ENCODE data around the gene CD160. TPM values are rescaled to one million over a fixed set of nuclear protein-coding genes. Genes with fewer than 3 reads are reported as not detected.

The CD160 gene
- total RNA-seq, 2 experiments from 2014 or later: 13.6 to 16.9 TPM

DNA sequence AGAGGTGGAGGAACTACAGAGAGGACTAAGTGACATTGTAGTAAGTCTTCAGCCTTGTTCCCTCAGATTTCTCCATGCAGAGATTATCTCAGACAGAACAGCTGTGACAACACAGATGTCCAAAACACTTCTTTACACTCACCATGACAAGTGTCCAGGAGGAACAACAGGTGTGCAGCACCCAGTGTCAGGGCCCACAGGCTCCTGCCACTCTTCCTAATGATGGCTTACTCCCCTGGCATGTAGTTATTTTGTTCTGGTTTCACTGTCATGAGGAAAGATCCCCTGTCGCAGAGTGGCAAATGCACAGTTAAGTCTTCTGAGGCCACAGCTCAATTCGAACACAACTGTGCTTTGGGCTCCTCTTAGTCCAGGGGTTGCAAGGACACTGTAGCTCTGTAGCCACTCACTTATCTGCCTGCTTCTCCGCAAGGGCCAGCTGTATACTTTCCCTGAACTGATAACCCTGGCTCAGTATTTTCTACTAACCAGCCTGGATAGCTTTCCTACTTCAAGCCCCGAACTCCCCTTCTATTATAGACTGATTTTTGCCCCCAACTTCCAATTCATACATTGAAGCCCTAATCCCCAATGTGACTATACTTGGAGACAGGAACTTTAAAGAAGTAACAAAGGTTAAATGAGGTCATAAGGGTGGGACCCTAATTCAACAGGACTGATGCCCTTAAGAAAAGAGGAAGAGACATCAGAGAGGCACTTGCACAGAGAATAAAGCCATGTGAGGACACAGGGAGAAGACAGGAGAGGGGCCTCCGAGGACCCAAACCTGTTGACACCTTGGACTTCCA lies 23.3 kb upstream of the CD160 start:
- no peak overlapping the region for H3K4me3 Mint-ChIP-seq
- DNase-seq (no peak), ATAC-seq (no peak)
- no peak overlapping the region for H3K27ac Mint-ChIP-seq
- no peaks in the 10 kb centered on the region for H3K9me3 Mint-ChIP-seq
- intact Hi-C loops (cut with micrococcal nuclease): no loop called here
- peaks cover 4% of the 10 kb centered on the region for H3K4me1 Mint-ChIP-seq (ENCODE audit: low read depth)
- ChIA-PET POLR2A (no interaction called here), CTCF (interaction anchor here (1.5 to 1.6 kb wide), 2 partner anchors 24 to 62 kb away, joined by 3 to 5 read pairs; no protein-coding TSS in a partner anchor)
- TF ChIP-seq, protein P1, sequence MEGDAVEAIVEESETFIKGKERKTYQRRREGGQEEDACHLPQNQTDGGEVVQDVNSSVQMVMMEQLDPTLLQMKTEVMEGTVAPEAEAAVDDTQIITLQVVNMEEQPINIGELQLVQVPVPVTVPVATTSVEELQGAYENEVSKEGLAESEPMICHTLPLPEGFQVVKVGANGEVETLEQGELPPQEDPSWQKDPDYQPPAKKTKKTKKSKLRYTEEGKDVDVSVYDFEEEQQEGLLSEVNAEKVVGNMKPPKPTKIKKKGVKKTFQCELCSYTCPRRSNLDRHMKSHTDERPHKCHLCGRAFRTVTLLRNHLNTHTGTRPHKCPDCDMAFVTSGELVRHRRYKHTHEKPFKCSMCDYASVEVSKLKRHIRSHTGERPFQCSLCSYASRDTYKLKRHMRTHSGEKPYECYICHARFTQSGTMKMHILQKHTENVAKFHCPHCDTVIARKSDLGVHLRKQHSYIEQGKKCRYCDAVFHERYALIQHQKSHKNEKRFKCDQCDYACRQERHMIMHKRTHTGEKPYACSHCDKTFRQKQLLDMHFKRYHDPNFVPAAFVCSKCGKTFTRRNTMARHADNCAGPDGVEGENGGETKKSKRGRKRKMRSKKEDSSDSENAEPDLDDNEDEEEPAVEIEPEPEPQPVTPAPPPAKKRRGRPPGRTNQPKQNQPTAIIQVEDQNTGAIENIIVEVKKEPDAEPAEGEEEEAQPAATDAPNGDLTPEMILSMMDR (IDR thresholded peaks at IDR 0.05): no peak
- no peaks in the 10 kb centered on the region for H3K27me3 Mint-ChIP-seq
- no peaks in the 10 kb centered on the region for H3K36me3 Mint-ChIP-seq (ENCODE audit: low read depth)

DNA sequence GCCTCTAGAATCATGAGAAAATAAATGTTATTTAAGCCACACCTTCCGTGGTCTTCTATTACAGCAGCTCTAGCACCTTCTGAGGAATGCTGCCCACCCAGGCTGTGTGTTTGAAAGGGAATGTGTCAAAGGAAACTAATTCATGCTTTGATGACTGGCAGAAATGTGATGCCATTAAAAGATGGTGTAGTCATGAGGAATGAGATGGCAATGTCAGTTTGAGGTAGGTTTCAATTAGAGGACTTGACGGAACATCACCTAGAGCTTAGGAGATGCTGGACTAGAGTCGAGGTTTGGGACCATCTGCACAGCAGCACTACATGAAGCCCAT lies 22.7 kb upstream of the CD160 start:
- POLR2A ChIA-PET: no interaction called here
- no peaks in the 10 kb centered on the region for H3K27me3 Mint-ChIP-seq
- no peak overlapping the region for H3K4me3 Mint-ChIP-seq
- H3K4me1 Mint-ChIP-seq (ENCODE audit: low read depth): no peaks in the 10 kb centered on the region
- ATAC-seq (no peak), DNase-seq (no peak)
- H3K36me3 Mint-ChIP-seq (ENCODE audit: low read depth): no peaks in the 10 kb centered on the region
- H3K27ac Mint-ChIP-seq: no peak overlapping the region
- CTCF ChIA-PET: interaction anchor here (1.5 kb wide), 1 partner anchor 24 kb away, joined by 5 read pairs; no protein-coding TSS in a partner anchor
- TF ChIP-seq, protein P1 (IDR thresholded peaks at IDR 0.05): no peak
- H3K9me3 Mint-ChIP-seq: no peaks in the 10 kb centered on the region
- intact Hi-C loops (cut with micrococcal nuclease): no loop called here

DNA sequence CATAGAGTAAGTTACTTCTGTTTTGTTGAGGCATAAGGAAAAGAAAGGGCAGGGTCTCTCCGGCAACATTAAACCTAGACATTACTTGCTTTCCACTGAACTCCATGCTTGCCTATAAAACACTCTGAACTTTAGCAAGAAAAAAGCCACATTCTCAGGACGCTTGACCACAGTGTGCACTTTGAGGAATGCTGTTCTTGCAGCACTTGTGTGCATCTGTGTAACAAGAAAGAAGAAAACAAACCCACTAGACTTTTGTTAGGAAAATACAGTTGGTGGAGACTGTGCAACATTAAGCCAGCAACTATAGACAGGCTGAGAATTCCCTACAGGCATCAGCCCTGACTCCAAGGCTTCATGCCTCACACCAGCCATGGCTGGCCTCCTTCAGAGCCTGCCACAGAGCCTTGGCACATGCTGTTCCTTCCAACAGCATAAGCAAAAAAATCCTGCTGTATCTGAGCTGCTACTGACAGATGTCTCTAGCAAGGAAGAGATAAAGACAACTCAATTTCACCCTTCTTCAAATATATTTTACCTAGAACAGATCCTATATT lies 17.9 kb upstream of the CD160 start:
- DNase-seq: no peak
- H3K4me1 Mint-ChIP-seq (ENCODE audit: low read depth): no peaks in the 10 kb centered on the region
- no peaks in the 10 kb centered on the region for H3K9me3 Mint-ChIP-seq
- TF ChIP-seq, protein P1 (IDR thresholded peaks at IDR 0.05): no peak
- no peak overlapping the region for H3K4me3 Mint-ChIP-seq
- CTCF ChIA-PET: no interaction called here
- intact Hi-C loops (cut with micrococcal nuclease): no loop called here
- no peak for ATAC-seq
- H3K27ac Mint-ChIP-seq: no peak overlapping the region
- POLR2A ChIA-PET: no interaction called here
- H3K27me3 Mint-ChIP-seq: no peaks in the 10 kb centered on the region
- no peaks in the 10 kb centered on the region for H3K36me3 Mint-ChIP-seq (ENCODE audit: low read depth)

DNA sequence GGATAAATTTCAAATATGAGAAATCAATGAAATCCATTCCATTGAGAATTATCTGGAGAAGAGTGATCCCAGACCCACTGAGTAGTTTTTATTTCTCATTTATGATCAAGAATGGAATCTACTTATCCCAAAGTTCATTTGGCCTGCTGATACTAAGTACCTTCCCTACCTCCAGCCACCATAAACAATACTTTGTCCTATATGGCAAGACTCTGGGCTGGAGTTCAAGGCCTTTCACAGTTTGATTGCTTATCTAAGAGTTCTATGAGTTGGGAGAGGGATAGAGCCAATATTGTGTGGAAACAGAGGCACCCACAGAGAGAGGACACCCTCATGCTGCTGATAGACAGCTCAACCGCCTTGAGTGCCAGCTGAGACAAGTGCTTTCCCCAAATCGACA lies 17.2 kb upstream of the CD160 start:
- no peaks in the 10 kb centered on the region for H3K27me3 Mint-ChIP-seq
- intact Hi-C loops (cut with micrococcal nuclease): no loop called here
- H3K4me1 Mint-ChIP-seq (ENCODE audit: low read depth): no peaks in the 10 kb centered on the region
- H3K4me3 Mint-ChIP-seq: no peak overlapping the region
- no peaks in the 10 kb centered on the region for H3K9me3 Mint-ChIP-seq
- DNase-seq: no peak
- ChIA-PET CTCF (no interaction called here), POLR2A (no interaction called here)
- no peaks in the 10 kb centered on the region for H3K36me3 Mint-ChIP-seq (ENCODE audit: low read depth)
- no peak overlapping the region for H3K27ac Mint-ChIP-seq
- TF ChIP-seq, protein P1 (IDR thresholded peaks at IDR 0.05): no peak
- no peak for ATAC-seq

DNA sequence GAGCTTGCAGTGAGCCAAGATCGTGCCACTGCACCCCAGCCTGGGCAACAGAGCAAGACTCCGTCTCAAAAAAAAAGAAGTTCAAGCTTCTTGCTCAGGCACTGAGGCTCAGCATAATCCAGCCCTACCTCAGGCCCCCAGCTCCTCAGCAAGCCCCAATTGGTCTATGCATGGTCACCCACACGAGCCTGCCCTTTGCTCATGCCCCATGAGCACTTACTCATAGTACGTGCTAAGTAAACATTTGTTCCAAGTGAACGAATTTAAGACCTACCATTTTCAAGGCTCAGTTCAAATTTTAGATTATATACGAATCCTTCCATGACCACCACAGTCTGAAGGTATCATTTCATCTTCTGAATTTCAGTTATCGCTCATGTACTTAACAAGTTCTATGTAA lies 16.5 kb upstream of the CD160 start:
- no peaks in the 10 kb centered on the region for H3K9me3 Mint-ChIP-seq
- ChIA-PET CTCF (interaction anchor here (1.1 kb wide), 1 partner anchor 19 kb away, joined by 3 read pairs; no protein-coding TSS in a partner anchor), POLR2A (no interaction called here)
- no peaks in the 10 kb centered on the region for H3K36me3 Mint-ChIP-seq (ENCODE audit: low read depth)
- H3K4me3 Mint-ChIP-seq: no peak overlapping the region
- no peaks in the 10 kb centered on the region for H3K27me3 Mint-ChIP-seq
- TF ChIP-seq, protein P1 (IDR thresholded peaks at IDR 0.05): no peak
- ATAC-seq: no peak
- no peak overlapping the region for H3K27ac Mint-ChIP-seq
- DNase-seq: no peak
- H3K4me1 Mint-ChIP-seq (ENCODE audit: low read depth): no peaks in the 10 kb centered on the region
- intact Hi-C loops (cut with micrococcal nuclease): no loop called here
